HepG2 (cell line): Measurements from ENCODE around the gene VPS52. TPM values are rescaled to one million over a fixed set of nuclear protein-coding genes. Genes with fewer than 3 reads are reported as not detected.

Experiments
- ELF1 ChIP-seq: sonication (generic); formaldehyde crosslinking; IDR thresholded peaks from 2 replicates; pipeline ENCODE4 v1.4.0; 2020; ENCODE audit warnings: missing genetic modification reagents
- PPARG ChIP-seq: conservative IDR thresholded peaks from 2 replicates; pipeline ENCODE4 v1.6.1; 2016; ENCODE audit warnings: missing biosample characterization, missing genetic modification reagents
- PTBP1 ChIP-seq: fragments of 200-400 bp; formaldehyde crosslinking; IDR thresholded peaks from 2 replicates; pipeline ENCODE4 v1.6.1; 2018; ENCODE audit warnings: low read length, low read depth; ENCODE audit not compliant: poor library complexity, severe bottlenecking
- SMC3 ChIP-seq: IDR thresholded peaks from 2 replicates; pipeline ENCODE4 v1.6.1; 2011; ENCODE audit warnings: low read length, improper control_type of control experiment
- SP1 ChIP-seq, 2 experiments: fragments of 450-650 bp in 1 of 2; sonication (generic) in 1 of 2; formaldehyde crosslinking in 1 of 2; IDR thresholded peaks; 2 replicates each; pipeline versions ENCODE4 v1.4.0 to v1.6.1; 2016 to 2020; ENCODE audit warnings: missing genetic modification reagents in 1 of 2
- ZNF274 ChIP-seq: sonication (generic); formaldehyde crosslinking; IDR thresholded peaks from 2 replicates; pipeline ENCODE4 v1.5.1; 2020; ENCODE audit warnings: mild to moderate bottlenecking, missing genetic modification reagents
- ZNF354B ChIP-seq: sonication (generic); formaldehyde crosslinking; IDR thresholded peaks from 2 replicates; pipeline ENCODE4 v1.8.0; 2022; ENCODE audit warnings: mild to moderate bottlenecking, missing genetic modification reagents
- polyA plus RNA-seq, 8 experiments: library from polyadenylated mRNA; depleted of rRNA in 3 of 8; stranded (reverse) in 7 of 8; unstranded in 1 of 8; fragments of >200 nt; fragmentation: Illumina TruSeq in 4 of 8; extraction: Trizol in 4 of 8; gene quantifications; 2 replicates each; pipeline versions ENCODE4 v1.2.1 to v1.2.3, GENCODE V29; 2011 to 2016; ENCODE audit warnings: low read depth in 4 of 8, missing spikeins in 1 of 8, mixed read lengths in 1 of 8; ENCODE audit not compliant: insufficient read depth in 1 of 8
- total RNA-seq, 5 experiments: library from RNA; depleted of rRNA; stranded (reverse); fragments of >200 nt; fragmentation: Illumina TruSeq; extraction: Trizol; gene quantifications; 2 replicates each; pipeline ENCODE4 v1.2.3, GENCODE V29; 2016; ENCODE audit warnings: low read depth in 1 of 5
- TF ChIP-seq, protein P1 (sequence below): sonication (generic); formaldehyde crosslinking; IDR thresholded peaks from 2 replicates; pipeline ENCODE4 v1.4.0; 2020; ENCODE audit warnings: missing genetic modification reagents, borderline replicate concordance
- TF ChIP-seq, protein P2 (sequence below): sonication (generic); formaldehyde crosslinking; IDR thresholded peaks from 2 replicates; pipeline ENCODE4 v1.4.0; 2020; ENCODE audit warnings: mild to moderate bottlenecking, missing genetic modification reagents, borderline replicate concordance
- TF ChIP-seq, protein P3 (sequence below): sonication (generic); formaldehyde crosslinking; IDR thresholded peaks from 2 replicates; pipeline ENCODE4 v1.4.0; 2020; ENCODE audit warnings: missing genetic modification reagents
- TF ChIP-seq, protein P4 (sequence below): sonication (generic); formaldehyde crosslinking; IDR thresholded peaks from 2 replicates; pipeline ENCODE4 v1.5.0; 2020; ENCODE audit warnings: mild to moderate bottlenecking, missing genetic modification reagents, borderline replicate concordance

VPS52 gene
- total and polyA plus RNA-seq, 2 of the 13 experiments (the other 11 are each of a cell fraction or from before 2014, with no cell fraction given): 48.9 to 85.5 TPM

DNA sequence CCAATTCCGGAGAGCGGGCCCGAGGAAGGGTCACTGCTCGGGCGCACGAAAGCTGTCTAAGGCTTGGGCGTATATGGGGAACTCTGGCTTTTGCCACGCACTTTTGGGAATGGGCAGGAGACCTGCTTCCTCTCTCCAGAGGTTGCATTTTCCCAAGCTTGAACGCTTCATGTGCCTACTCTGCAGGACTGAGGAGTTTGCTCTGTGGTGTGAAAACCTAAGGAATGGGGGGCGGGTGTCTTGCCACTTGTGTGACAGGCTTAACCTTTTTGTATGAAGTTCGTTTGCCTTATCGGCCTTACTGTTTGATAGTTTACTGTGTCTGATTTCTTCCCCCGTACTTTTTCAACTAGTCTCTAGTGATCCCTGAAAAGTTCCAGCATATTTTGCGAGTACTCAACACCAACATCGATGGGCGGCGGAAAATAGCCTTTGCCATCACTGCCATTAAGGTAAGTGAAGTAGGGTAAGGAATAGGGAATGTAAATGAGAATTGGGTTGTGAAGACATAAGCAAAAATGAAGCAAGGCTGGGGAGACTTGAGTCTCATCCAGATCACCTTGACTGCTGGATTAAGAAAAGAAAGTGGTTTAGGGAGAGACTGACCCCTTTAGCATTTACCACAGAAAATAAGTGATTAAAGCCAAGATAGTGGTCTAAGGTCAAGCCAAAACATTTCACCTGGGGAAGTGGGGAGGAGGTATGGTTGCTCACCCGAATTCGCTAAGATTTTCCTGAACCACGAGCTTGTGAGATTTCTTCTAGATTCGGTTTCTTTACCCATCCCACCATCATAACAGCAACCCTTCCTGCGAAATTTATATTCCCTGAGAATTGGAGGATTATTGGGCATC lies 826 bp upstream of the VPS52 start (continued):
- TF ChIP-seq SP1 (IDR thresholded peaks at IDR 0.05) (no peak), SP1 (CRISPR knock-in tag; IDR thresholded peaks at IDR 0.05) (no peak), ZNF274 (CRISPR knock-in tag) (peak; percentile 7; the same call in 1 of the 2 replicates), PPARG (CRISPR knock-in tag) (no peak; the same call in 1 of the 2 replicates), ZNF354B (CRISPR knock-in tag) (no peak), PTBP1 (no peak), ELF1 (CRISPR knock-in tag) (no peak), SMC3 (no peak)
- TF ChIP-seq, protein P1, sequence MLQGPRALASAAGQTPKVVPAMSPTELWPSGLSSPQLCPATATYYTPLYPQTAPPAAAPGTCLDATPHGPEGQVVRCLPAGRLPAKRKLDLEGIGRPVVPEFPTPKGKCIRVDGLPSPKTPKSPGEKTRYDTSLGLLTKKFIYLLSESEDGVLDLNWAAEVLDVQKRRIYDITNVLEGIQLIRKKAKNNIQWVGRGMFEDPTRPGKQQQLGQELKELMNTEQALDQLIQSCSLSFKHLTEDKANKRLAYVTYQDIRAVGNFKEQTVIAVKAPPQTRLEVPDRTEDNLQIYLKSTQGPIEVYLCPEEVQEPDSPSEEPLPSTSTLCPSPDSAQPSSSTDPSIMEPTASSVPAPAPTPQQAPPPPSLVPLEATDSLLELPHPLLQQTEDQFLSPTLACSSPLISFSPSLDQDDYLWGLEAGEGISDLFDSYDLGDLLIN (CRISPR knock-in tag): no peak
- TF ChIP-seq, protein P2, sequence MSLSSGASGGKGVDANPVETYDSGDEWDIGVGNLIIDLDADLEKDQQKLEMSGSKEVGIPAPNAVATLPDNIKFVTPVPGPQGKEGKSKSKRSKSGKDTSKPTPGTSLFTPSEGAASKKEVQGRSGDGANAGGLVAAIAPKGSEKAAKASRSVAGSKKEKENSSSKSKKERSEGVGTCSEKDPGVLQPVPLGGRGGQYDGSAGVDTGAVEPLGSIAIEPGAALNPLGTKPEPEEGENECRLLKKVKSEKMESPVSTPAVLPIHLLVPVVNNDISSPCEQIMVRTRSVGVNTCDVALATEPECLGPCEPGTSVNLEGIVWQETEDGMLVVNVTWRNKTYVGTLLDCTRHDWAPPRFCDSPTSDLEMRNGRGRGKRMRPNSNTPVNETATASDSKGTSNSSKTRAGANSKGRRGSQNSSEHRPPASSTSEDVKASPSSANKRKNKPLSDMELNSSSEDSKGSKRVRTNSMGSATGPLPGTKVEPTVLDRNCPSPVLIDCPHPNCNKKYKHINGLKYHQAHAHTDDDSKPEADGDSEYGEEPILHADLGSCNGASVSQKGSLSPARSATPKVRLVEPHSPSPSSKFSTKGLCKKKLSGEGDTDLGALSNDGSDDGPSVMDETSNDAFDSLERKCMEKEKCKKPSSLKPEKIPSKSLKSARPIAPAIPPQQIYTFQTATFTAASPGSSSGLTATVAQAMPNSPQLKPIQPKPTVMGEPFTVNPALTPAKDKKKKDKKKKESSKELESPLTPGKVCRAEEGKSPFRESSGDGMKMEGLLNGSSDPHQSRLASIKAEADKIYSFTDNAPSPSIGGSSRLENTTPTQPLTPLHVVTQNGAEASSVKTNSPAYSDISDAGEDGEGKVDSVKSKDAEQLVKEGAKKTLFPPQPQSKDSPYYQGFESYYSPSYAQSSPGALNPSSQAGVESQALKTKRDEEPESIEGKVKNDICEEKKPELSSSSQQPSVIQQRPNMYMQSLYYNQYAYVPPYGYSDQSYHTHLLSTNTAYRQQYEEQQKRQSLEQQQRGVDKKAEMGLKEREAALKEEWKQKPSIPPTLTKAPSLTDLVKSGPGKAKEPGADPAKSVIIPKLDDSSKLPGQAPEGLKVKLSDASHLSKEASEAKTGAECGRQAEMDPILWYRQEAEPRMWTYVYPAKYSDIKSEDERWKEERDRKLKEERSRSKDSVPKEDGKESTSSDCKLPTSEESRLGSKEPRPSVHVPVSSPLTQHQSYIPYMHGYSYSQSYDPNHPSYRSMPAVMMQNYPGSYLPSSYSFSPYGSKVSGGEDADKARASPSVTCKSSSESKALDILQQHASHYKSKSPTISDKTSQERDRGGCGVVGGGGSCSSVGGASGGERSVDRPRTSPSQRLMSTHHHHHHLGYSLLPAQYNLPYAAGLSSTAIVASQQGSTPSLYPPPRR: no peak; the same call in 1 of the 2 replicates
- TF ChIP-seq, protein P3, sequence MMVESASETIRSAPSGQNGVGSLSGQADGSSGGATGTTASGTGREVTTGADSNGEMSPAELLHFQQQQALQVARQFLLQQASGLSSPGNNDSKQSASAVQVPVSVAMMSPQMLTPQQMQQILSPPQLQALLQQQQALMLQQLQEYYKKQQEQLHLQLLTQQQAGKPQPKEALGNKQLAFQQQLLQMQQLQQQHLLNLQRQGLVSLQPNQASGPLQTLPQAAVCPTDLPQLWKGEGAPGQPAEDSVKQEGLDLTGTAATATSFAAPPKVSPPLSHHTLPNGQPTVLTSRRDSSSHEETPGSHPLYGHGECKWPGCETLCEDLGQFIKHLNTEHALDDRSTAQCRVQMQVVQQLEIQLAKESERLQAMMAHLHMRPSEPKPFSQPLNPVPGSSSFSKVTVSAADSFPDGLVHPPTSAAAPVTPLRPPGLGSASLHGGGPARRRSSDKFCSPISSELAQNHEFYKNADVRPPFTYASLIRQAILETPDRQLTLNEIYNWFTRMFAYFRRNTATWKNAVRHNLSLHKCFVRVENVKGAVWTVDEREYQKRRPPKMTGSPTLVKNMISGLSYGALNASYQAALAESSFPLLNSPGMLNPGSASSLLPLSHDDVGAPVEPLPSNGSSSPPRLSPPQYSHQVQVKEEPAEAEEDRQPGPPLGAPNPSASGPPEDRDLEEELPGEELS (CRISPR knock-in tag): no peak
- TF ChIP-seq, protein P4, sequence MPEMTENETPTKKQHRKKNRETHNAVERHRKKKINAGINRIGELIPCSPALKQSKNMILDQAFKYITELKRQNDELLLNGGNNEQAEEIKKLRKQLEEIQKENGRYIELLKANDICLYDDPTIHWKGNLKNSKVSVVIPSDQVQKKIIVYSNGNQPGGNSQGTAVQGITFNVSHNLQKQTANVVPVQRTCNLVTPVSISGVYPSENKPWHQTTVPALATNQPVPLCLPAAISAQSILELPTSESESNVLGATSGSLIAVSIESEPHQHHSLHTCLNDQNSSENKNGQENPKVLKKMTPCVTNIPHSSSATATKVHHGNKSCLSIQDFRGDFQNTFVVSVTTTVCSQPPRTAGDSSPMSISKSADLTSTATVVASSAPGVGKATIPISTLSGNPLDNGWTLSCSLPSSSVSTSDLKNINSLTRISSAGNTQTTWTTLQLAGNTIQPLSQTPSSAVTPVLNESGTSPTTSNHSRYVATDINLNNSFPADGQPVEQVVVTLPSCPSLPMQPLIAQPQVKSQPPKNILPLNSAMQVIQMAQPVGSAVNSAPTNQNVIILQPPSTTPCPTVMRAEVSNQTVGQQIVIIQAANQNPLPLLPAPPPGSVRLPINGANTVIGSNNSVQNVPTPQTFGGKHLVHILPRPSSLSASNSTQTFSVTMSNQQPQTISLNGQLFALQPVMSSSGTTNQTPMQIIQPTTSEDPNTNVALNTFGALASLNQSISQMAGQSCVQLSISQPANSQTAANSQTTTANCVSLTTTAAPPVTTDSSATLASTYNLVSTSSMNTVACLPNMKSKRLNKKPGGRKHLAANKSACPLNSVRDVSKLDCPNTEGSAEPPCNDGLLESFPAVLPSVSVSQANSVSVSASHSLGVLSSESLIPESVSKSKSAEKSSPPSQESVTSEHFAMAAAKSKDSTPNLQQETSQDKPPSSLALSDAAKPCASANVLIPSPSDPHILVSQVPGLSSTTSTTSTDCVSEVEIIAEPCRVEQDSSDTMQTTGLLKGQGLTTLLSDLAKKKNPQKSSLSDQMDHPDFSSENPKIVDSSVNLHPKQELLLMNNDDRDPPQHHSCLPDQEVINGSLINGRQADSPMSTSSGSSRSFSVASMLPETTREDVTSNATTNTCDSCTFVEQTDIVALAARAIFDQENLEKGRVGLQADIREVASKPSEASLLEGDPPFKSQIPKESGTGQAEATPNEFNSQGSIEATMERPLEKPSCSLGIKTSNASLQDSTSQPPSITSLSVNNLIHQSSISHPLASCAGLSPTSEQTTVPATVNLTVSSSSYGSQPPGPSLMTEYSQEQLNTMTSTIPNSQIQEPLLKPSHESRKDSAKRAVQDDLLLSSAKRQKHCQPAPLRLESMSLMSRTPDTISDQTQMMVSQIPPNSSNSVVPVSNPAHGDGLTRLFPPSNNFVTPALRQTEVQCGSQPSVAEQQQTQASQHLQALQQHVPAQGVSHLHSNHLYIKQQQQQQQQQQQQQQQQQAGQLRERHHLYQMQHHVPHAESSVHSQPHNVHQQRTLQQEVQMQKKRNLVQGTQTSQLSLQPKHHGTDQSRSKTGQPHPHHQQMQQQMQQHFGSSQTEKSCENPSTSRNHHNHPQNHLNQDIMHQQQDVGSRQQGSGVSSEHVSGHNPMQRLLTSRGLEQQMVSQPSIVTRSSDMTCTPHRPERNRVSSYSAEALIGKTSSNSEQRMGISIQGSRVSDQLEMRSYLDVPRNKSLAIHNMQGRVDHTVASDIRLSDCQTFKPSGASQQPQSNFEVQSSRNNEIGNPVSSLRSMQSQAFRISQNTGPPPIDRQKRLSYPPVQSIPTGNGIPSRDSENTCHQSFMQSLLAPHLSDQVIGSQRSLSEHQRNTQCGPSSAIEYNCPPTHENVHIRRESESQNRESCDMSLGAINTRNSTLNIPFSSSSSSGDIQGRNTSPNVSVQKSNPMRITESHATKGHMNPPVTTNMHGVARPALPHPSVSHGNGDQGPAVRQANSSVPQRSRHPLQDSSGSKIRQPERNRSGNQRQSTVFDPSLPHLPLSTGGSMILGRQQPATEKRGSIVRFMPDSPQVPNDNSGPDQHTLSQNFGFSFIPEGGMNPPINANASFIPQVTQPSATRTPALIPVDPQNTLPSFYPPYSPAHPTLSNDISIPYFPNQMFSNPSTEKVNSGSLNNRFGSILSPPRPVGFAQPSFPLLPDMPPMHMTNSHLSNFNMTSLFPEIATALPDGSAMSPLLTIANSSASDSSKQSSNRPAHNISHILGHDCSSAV (CRISPR knock-in tag): no peak
